Sciatic nerve (tissue), 2 donors: ENCODE data around the gene EIF3M. TPM values are rescaled to one million over a fixed set of nuclear protein-coding genes. Genes with fewer than 3 reads are reported as not detected.
"Not testable (repeated sequence)": the region's sequence is repeated elsewhere in the genome, so short reads cannot be mapped to it uniquely, and the experiment has no call there.

Experiments
- ATAC-seq: fragments of 200-7000 bp; cut with Tn5 transposase; one replicate; pipeline ENCODE4 v1.9.1; 2020; ENCODE audit warnings: mild to moderate bottlenecking, moderate library complexity
- DNase-seq: peaks from one replicate; pipeline ENCODE4 v3.0.0-alpha.2; 2020; ENCODE audit warnings: low spot score
- intact Hi-C: fragments of 100-400 bp; cut with DNase I; formaldehyde crosslinking; loops from one replicate; pipeline ENCODE4 v1.14.2; 2022
- total RNA-seq: library from RNA; stranded (reverse); fragmentation: NEBNext Ultra II Directional; extraction: Animal tissue kit (Norgen Biotek cat#: 25700); gene quantifications from one replicate; pipeline ENCODE4 v1.2.1, GENCODE V29; 2021
- donor health status: DM: no; HTN: no; CAD: no.
- donor health status: DM: no; HTN: no; CAD: no.

EIF3M gene
- total RNA-seq, 1 donor from 2014 or later: 153 TPM

- ATAC-seq: no peak
- no peak for DNase-seq
- intact Hi-C loops: no loop called here
These were observed 3.1 kb downstream of the EIF3M start for GRCh38 chr11:32586576-32587190.

GRCh38 chr11:32594272-32594671, 10.6 kb downstream of the EIF3M start:
- intact Hi-C loops: no loop called here
- DNase-seq: no peak
- no peak for ATAC-seq

GRCh38 chr11:32596114-32596513, 12.5 kb downstream of the EIF3M start:
- ATAC-seq, intact Hi-C loops, DNase-seq: not testable (repeated sequence)

GRCh38 chr11:32597921-32598320, 14.3 kb downstream of the EIF3M start:
- no peak for DNase-seq
- intact Hi-C loops: no loop called here
- no peak for ATAC-seq

- DNase-seq (no peak), ATAC-seq (no peak)
- intact Hi-C loops: no loop called here
These were observed 19.2 kb downstream of the EIF3M start for GRCh38 chr11:32602657-32603415.

GRCh38 chr11:32606220-32606619, 22.6 kb downstream of the EIF3M start:
- DNase-seq (no peak), ATAC-seq (no peak)
- intact Hi-C loops: no loop called here

- ATAC-seq, intact Hi-C loops, DNase-seq: not testable (repeated sequence)
These were observed 25.2 kb downstream of the EIF3M start for GRCh38 chr11:32608826-32609225.

- intact Hi-C loops: no loop called here
- no peak for DNase-seq
- no peak for ATAC-seq
These were observed 27.2 kb downstream of the EIF3M start for GRCh38 chr11:32610797-32611352.

GRCh38 chr11:32613500-32614151, 30.0 kb downstream of the EIF3M start:
- intact Hi-C loops: no loop called here
- DNase-seq: no peak
- ATAC-seq: no peak

- ATAC-seq (no peak), DNase-seq (no peak)
- intact Hi-C loops: no loop called here
These were observed 31.8 kb downstream of the EIF3M start for GRCh38 chr11:32615422-32615821.

GRCh38 chr11:32616903-32617302, 33.3 kb downstream of the EIF3M start:
- no peak for DNase-seq
- intact Hi-C loops: no loop called here
- no peak for ATAC-seq

- ATAC-seq (no peak), DNase-seq (no peak)
- intact Hi-C loops: no loop called here
These were observed 47.2 kb downstream of the EIF3M start for GRCh38 chr11:32630844-32631243.

GRCh38 chr11:32635819-32636218, 52.2 kb downstream of the EIF3M start:
- ATAC-seq (no peak), DNase-seq (no peak)
- intact Hi-C loops: no loop called here

GRCh38 chr11:32641361-32641760, 57.7 kb downstream of the EIF3M start:
- DNase-seq (no peak), ATAC-seq (no peak)
- intact Hi-C loops: no loop called here

GRCh38 chr11:32643526-32643925, 59.9 kb downstream of the EIF3M start:
- intact Hi-C loops: no loop called here
- DNase-seq: no peak
- ATAC-seq: no peak

Other genes with a start within 250 kb of the EIF3M start
- 0.98 TPM for gene WT1, start 148.3 kb upstream of the EIF3M start, total RNA-seq
- gene CCDC73, start 210.8 kb downstream of the EIF3M start, total RNA-seq: not detected
- gene PRRG4, start 246.1 kb downstream of the EIF3M start, total RNA-seq: 22.9 TPM